H1 (cell line): Measurements from ENCODE around the gene NKAIN4. TPM values are rescaled to one million over a fixed set of nuclear protein-coding genes. Genes with fewer than 3 reads are reported as not detected.

Experiments used
- CTCF ChIA-PET: fragments of 300-600 bp; sonication (Branson Sonifier 250); formaldehyde crosslinking; loops from one replicate; lab custom pipeline; 2021; ENCODE audit not compliant: partially characterized antibody; lab: Charles Lee
- POLR2A ChIA-PET: fragments of 300-600 bp; sonication (Branson Sonifier 250); formaldehyde crosslinking; loops from one replicate; lab custom pipeline; 2021; ENCODE audit warnings: inconsistent platforms; ENCODE audit not compliant: partially characterized antibody; lab: Charles Lee
- DNase-seq, 2 experiments: peaks; one replicate each; pipeline versions ENCODE4 v3.0.0 to v3.0.0-alpha.2; 2010 to 2022; ENCODE audit warnings: low spot score in 2 of 2, low read depth in 1 of 2, mixed read lengths in 1 of 2
- FAIRE-seq: peaks from 2 replicates; lab custom pipeline; 2011; peaks lifted over from hg19 to GRCh38; lab: Jason Lieb, UNC
- H2AFZ ChIP-seq: 2 replicates; pipeline ENCODE4 v1.8.1; 2012; ENCODE audit warnings: low read length, inconsistent platforms
- H2AK5ac ChIP-seq: 2 replicates; pipeline ENCODE4 v1.6.1; 2013; ENCODE audit warnings: low read depth, low read length
- H2BK120ac ChIP-seq: replicated peaks from 2 replicates; pipeline ENCODE3; 2013; ENCODE audit warnings: low read depth, low read length, inconsistent platforms
- H2BK12ac ChIP-seq: 2 replicates; pipeline ENCODE4 v1.6.1; 2013; ENCODE audit warnings: low read depth, low read length
- H2BK15ac ChIP-seq: 2 replicates; pipeline ENCODE4 v1.6.1; 2013; ENCODE audit warnings: low read length
- H2BK20ac ChIP-seq: 2 replicates; pipeline ENCODE4 v1.6.1; 2013; ENCODE audit warnings: low read length
- H2BK5ac ChIP-seq: 2 replicates; pipeline ENCODE4 v1.6.1; 2013; ENCODE audit warnings: low read depth, low read length
- H3K14ac ChIP-seq: 2 replicates; pipeline ENCODE4 v1.6.1; 2013; ENCODE audit warnings: inconsistent platforms; ENCODE audit not compliant: insufficient read length
- H3K18ac ChIP-seq: 2 replicates; pipeline ENCODE4 v1.6.1; 2013; ENCODE audit warnings: low read length; ENCODE audit errors: extremely low read depth
- H3K23ac ChIP-seq: 2 replicates; pipeline ENCODE4 v1.6.1; 2013; ENCODE audit warnings: inconsistent platforms; ENCODE audit not compliant: insufficient read length
- H3K23me2 ChIP-seq: 2 replicates; pipeline ENCODE4 v1.6.1; 2013; ENCODE audit warnings: low read depth, low read length
- H3K27ac ChIP-seq: 2 replicates; pipeline ENCODE4 v1.6.1; 2011; ENCODE audit warnings: low read depth, low read length, inconsistent platforms
- H3K27me3 ChIP-seq, 4 experiments: replicated peaks in 1 of 4; 1 replicate in 1 of 4; 2 replicates in 3 of 4; pipeline versions ENCODE4 v1.6.1 to v1.8.1; 2011 to 2013; ENCODE audit warnings: low read length in 3 of 4, mild to moderate bottlenecking in 3 of 4, inconsistent platforms in 2 of 4, mixed read lengths in 2 of 4, moderate library complexity in 1 of 4; ENCODE audit not compliant: control insufficient read depth in 3 of 4, insufficient read depth in 3 of 4; ENCODE audit errors: extremely low read depth in 1 of 4
- H3K36me3 ChIP-seq, 4 experiments: 2 replicates each; pipeline versions ENCODE4 v1.6.1 to v1.8.1; 2011 to 2013; ENCODE audit warnings: mild to moderate bottlenecking in 4 of 4, low read length in 3 of 4, moderate library complexity in 2 of 4, control low read depth in 1 of 4, inconsistent platforms in 1 of 4; ENCODE audit not compliant: insufficient read depth in 4 of 4, control insufficient read depth in 2 of 4
- H3K4ac ChIP-seq: replicated peaks from 2 replicates; pipeline ENCODE3; 2013; ENCODE audit warnings: low read length, low read depth, mixed read lengths, inconsistent platforms; ENCODE audit not compliant: insufficient read length
- H3K4me1 ChIP-seq, 4 experiments: replicated peaks in 1 of 4; 1 replicate in 1 of 4; 2 replicates in 3 of 4; pipeline versions ENCODE4 v1.6.1 to v1.8.1; 2011 to 2013; ENCODE audit warnings: low read length in 3 of 4, inconsistent platforms in 2 of 4, mixed read lengths in 1 of 4; ENCODE audit not compliant: insufficient read depth in 4 of 4, control insufficient read depth in 3 of 4
- H3K4me2 ChIP-seq, 2 experiments: 2 replicates each; pipeline versions ENCODE4 v1.6.1 to v1.8.1; 2011 to 2013; ENCODE audit warnings: low read depth in 2 of 2, low read length in 2 of 2, control low read depth in 1 of 2, inconsistent platforms in 1 of 2, mild to moderate bottlenecking in 1 of 2; ENCODE audit not compliant: insufficient read depth in 1 of 2
- H3K4me3 ChIP-seq, 4 experiments: fragments of 200-600, 300-600 bp in 1 of 4; sonication (generic), shearing (Covaris generic), sonication (Bioruptor Twin) in 1 of 4; 2 replicates each; pipeline versions ENCODE4 v1.5.1 to v1.8.1; 2011 to 2016; ENCODE audit warnings: low read length in 4 of 4, low read depth in 3 of 4, control low read depth in 2 of 4, inconsistent platforms in 2 of 4, mild to moderate bottlenecking in 2 of 4, mixed read lengths in 1 of 4, moderate library complexity in 1 of 4; ENCODE audit not compliant: insufficient read depth in 2 of 4; ENCODE audit errors: extremely low read depth in 1 of 4
- H3K56ac ChIP-seq: replicated peaks from 2 replicates; pipeline ENCODE3; 2013; ENCODE audit warnings: low read depth, mild to moderate bottlenecking, mixed read lengths, low read length, inconsistent platforms; ENCODE audit not compliant: insufficient read length
- H3K79me1 ChIP-seq: 2 replicates; pipeline ENCODE4 v1.6.1; 2013; ENCODE audit warnings: low read depth, low read length, control low read depth
- H3K79me2 ChIP-seq, 2 experiments: 2 replicates each; pipeline versions ENCODE4 v1.6.1 to v1.8.1; 2012 to 2013; ENCODE audit warnings: low read length in 2 of 2, mild to moderate bottlenecking in 2 of 2, inconsistent platforms in 1 of 2; ENCODE audit not compliant: insufficient read depth in 2 of 2, control insufficient read depth in 1 of 2
- H3K9ac ChIP-seq, 4 experiments: replicated peaks in 1 of 4; 1 replicate in 1 of 4; 2 replicates in 3 of 4; pipeline versions ENCODE4 v1.6.1 to v1.8.1; 2011 to 2013; ENCODE audit warnings: low read depth in 3 of 4, low read length in 3 of 4, control low read depth in 2 of 4, mild to moderate bottlenecking in 2 of 4, moderate library complexity in 2 of 4, inconsistent platforms in 1 of 4; ENCODE audit errors: extremely low read depth in 1 of 4
- H3K9me3 ChIP-seq, 2 experiments: 2 replicates each; pipeline versions ENCODE4 v1.6.1 to v1.8.1; 2012 to 2013; ENCODE audit warnings: mild to moderate bottlenecking in 2 of 2, moderate library complexity in 2 of 2, control low read depth in 1 of 2, inconsistent platforms in 1 of 2, low read depth in 1 of 2, low read length in 1 of 2, mixed read lengths in 1 of 2; ENCODE audit not compliant: insufficient read depth in 2 of 2
- H4K20me1 ChIP-seq, 2 experiments: replicated peaks in 1 of 2; 2 replicates each; pipeline versions ENCODE3 to v1.8.1; 2011 to 2013; ENCODE audit warnings: inconsistent platforms in 2 of 2, low read length in 2 of 2, mild to moderate bottlenecking in 1 of 2; ENCODE audit not compliant: insufficient read depth in 2 of 2, control insufficient read depth in 1 of 2
- H4K5ac ChIP-seq: 2 replicates; pipeline ENCODE4 v1.6.1; 2013; ENCODE audit warnings: low read length, low read depth, mixed read lengths, inconsistent platforms; ENCODE audit not compliant: insufficient read length
- H4K8ac ChIP-seq: 2 replicates; pipeline ENCODE4 v1.8.0; 2013; ENCODE audit warnings: mild to moderate bottlenecking, moderate library complexity, low read length, inconsistent platforms; ENCODE audit not compliant: insufficient read depth; ENCODE audit errors: extremely low read depth
- H4K91ac ChIP-seq: replicated peaks from 2 replicates; pipeline ENCODE3; 2013; ENCODE audit warnings: low read length, mixed read lengths, inconsistent platforms; ENCODE audit not compliant: insufficient read length
- EGR1 ChIP-seq: IDR thresholded peaks from 2 replicates; pipeline ENCODE4 v1.6.1; 2011; ENCODE audit warnings: low read depth, low read length, borderline replicate concordance
- WGBS, 2 experiments: shearing (Covaris generic) in 1 of 2; methylation state at CpG; one replicate each; pipeline versions ENCODE4 v1.1.6 to v1.1.7; 2013 to 2015; ENCODE audit warnings: low lambda C conversion rate in 2 of 2, mixed read lengths in 2 of 2, inconsistent platforms in 1 of 2, low coverage in 1 of 2, missing lambda C conversion rate in 1 of 2; ENCODE audit not compliant: insufficient replicate concordance in 2 of 2, insufficient coverage in 1 of 2, insufficient read length in 1 of 2; ENCODE audit errors: extremely low coverage in 1 of 2, missing lambda C conversion rate in 1 of 2; 5-methylcytosine and 5-hydroxymethylcytosine counted together
- polyA plus RNA-seq, 7 experiments: library from polyadenylated mRNA; depleted of rRNA in 3 of 7; stranded (reverse) in 5 of 7; unstranded in 2 of 7; fragments of >200 nt in 5 of 7; fragments of 200-250 nt in 2 of 7; gene quantifications; 1 replicate in 5 of 7; 2 replicates in 1 of 7; 4 replicates in 1 of 7; pipeline versions ENCODE4 v1.2.1 to v1.2.3, GENCODE V29; 2011 to 2013; ENCODE audit warnings: missing spikeins in 2 of 7, mixed read lengths in 2 of 7
- total RNA-seq: library from RNA; stranded (reverse); fragmentation: NEBNext Ultra II Directional; extraction: Animal tissue kit (Norgen Biotek cat#: 25700); gene quantifications from 2 replicates; pipeline ENCODE4 v1.2.1, GENCODE V29; 2021

The NKAIN4 gene
- total and polyA plus RNA-seq, 2 of the 8 experiments (the other 6 are each of a cell fraction or from before 2014, with no cell fraction given) = 6.9 to 17.0 TPM

DNA sequence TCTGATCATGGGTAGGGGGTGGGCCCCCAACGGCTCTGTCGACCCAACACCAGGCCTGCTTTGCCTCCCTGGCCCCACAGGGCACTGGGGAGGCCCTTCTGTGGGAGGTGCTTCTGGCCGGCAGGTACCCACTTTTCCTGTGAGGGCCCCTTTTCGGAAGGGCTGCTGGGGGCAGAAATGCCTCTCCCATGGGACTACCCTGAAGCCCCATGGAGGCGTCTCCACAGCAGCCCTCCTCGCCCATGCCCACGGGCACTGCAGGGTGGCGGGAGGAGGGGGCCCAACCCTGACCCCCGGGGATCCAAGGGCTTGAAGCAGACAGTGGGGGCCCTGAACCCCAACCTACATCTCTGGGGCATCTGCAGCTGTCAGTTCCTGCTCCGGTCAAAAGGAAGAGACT is 16.2 kb downstream of the NKAIN4 start:
- Histone ChIP-seq H4K8ac (peak overlapping the region; percentile 25; the same call in 1 of the 2 replicates), H3K79me2 (no peaks in the 10 kb centered on the region), H3K14ac (no peak overlapping the region), H2BK20ac (no peak overlapping the region), H3K9ac (no peak overlapping the region), H3K4me2 (no peak overlapping the region), H3K36me3 (no peaks in the 10 kb centered on the region), H3K27me3 (peaks cover 0 to 3% (median 1%) of the 10 kb centered on the region in 4 experiments; a peak in 1 of 7 replicates), H4K5ac (no peak overlapping the region), H2BK15ac (no peak overlapping the region), H3K4me3 (no peak overlapping the region), H3K23ac (no peak overlapping the region), H2BK12ac (no peak overlapping the region), H2BK120ac (no peak overlapping the region), H3K23me2 (no peaks in the 10 kb centered on the region), H3K18ac (no peak overlapping the region), H2AFZ (no peak overlapping the region), H3K79me1 (no peaks in the 10 kb centered on the region), H2AK5ac (no peak overlapping the region), H4K91ac (no peak overlapping the region), H2BK5ac (no peak overlapping the region), H3K9me3 (no peaks in the 10 kb centered on the region), H3K27ac (no peak overlapping the region), H3K56ac (no peak overlapping the region), H4K20me1 (no peaks in the 10 kb centered on the region), H3K4me1 (peaks cover 0 to 19% (median 10%) of the 10 kb centered on the region in 4 experiments; a peak in 4 of 7 replicates), H3K4ac (no peak overlapping the region)
- 92% methylated on average over 8 of the region's 10 CpGs; no CpG with 5 or more reads in 1 of the 2 experiments for WGBS, 2 experiments
- POLR2A ChIA-PET = interaction anchor here (0.8 to 1.7 kb wide), 2 partner anchors 14 to 23 kb away, joined by 3 to 6 read pairs; no protein-coding TSS in a partner anchor
- TF ChIP-seq EGR1 = no peak
- CTCF ChIA-PET = interaction anchor here (0.6 to 10.9 kb wide), 7 partner anchors 9 to 122 kb away, joined by 3 to 199 read pairs (median 5); no protein-coding TSS in a partner anchor
- FAIRE-seq (no peak), DNase-seq (no peak)
